ENCODE data around the gene ANKRD28.

Gene ANKRD28

DNA sequence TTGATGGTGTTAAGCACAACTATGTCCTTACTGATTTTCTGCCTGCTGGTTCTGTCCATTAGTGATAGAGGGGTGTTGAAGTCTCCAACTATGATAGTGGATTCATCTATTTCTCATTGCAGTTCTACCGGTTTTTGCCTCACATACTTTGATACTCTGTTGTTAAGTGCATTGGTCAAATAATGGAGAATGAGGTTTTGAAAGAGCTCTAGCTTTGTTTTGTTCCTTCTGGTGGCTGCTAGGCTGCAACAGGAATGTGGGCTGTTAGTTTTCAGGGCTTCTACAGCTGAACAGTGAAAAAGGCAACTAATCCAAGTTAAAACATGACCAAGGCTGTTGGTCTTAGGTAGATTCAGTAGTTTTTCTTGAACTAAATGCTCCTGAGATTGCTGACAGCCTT, 133.6 kb downstream of the ANKRD28 start:
- H3K27ac ChIP-seq, result no peak overlapping the region
- TF ChIP-seq, protein P1, sequence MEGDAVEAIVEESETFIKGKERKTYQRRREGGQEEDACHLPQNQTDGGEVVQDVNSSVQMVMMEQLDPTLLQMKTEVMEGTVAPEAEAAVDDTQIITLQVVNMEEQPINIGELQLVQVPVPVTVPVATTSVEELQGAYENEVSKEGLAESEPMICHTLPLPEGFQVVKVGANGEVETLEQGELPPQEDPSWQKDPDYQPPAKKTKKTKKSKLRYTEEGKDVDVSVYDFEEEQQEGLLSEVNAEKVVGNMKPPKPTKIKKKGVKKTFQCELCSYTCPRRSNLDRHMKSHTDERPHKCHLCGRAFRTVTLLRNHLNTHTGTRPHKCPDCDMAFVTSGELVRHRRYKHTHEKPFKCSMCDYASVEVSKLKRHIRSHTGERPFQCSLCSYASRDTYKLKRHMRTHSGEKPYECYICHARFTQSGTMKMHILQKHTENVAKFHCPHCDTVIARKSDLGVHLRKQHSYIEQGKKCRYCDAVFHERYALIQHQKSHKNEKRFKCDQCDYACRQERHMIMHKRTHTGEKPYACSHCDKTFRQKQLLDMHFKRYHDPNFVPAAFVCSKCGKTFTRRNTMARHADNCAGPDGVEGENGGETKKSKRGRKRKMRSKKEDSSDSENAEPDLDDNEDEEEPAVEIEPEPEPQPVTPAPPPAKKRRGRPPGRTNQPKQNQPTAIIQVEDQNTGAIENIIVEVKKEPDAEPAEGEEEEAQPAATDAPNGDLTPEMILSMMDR (conservative IDR thresholded peaks at IDR 0.05), result no peak

DNA sequence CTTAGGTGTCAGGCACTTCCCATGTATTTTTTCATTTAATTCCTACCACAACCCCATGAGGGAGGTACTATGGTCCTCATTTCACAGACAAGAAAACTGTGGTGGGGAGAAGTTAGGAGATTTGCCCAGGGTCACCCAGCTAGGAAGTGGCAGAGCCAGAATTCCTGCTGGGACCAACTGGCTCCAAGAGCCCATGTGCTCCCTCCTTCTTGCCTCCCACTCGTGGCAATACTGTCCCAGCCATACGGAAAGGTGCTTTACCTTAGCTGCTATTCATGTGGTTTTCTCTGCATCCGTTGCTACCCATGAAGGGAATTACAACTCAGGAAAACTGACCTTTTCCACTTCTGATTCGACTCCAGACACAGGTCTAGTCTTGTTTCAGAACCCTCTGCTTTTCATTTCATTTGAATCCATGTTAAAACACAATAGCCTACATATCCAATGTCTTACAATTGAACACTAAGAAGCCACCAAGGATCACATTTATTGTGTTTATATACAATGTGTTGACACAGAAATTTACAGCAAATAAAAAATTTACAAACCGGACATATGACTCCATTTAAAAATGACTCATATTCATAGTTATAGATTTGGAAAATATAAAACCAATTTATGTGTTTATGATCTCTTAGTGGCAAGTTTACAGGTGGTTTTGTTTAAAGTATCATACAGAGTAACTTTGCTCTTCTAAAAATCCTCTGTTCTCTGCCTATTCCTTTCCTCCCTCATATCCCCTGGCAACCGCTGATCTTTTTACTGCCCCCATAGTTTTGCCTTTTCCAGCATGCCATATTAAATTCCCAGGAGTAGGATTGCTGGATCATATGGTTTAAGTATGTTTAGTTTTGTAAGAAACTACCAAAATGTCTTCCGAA, 137.5 kb downstream of the ANKRD28 start:
- H3K27ac ChIP-seq, result peak overlapping the region; percentile 5; the same call in 1 of the 2 replicates
- TF ChIP-seq, protein P1 (conservative IDR thresholded peaks at IDR 0.05), result no peak

DNA sequence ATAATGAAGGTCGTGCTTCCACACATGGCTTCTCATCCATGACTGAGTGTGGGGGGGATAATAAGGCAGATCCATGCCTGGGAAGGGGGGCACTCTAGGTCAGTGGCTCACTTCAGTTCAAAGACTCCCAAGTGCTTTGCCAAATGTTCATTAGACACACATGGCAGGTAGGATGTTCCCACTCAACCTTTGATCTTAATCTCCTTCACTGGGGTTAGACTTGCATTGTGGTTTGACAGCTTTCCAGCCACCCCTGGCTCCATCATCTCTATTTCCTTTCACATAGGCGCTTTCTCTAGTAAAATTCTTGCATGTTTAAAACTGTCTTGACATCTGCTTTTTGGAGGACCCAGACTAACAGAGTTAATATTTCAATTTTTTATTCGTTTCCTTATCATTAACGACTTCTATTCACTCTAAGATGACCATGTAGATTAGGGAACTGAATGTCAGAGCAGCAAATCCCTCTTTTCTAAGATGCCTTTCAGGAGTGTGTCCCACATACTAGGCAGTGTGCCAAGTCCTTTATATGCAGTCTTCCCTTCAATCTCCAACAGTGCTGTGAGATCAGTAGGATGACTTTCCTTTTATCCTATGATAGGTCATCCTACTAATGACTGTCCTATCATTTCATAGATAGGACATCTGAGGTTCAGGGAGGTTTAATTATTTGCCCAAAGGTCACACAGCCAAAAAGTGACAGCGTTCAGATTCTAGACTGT, 138.4 kb downstream of the ANKRD28 start:
- TF ChIP-seq, protein P1 (conservative IDR thresholded peaks at IDR 0.05), result no peak
- no peak overlapping the region for H3K27ac ChIP-seq

DNA sequence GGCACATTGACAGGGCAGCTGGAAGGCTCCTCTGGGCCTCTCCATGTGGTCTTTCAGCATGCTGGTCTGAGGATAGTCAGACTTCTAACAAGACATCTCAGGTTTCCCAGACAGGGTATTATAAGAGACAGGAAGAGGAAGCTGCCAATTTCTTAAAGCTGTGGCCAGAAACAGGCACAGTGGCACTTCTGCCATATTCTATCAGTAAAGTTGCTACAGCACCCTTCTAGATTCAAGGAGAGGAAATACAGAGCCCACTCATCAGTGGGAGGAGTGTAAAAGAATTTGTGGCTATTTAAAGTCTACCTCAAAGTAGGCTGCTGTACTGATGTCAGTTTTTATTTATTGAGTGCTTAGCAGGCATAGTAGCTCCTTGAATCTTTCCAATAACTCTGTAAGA, 140.8 kb downstream of the ANKRD28 start:
- no peak overlapping the region for H3K27ac ChIP-seq
- TF ChIP-seq, protein P1 (conservative IDR thresholded peaks at IDR 0.05), result no peak

DNA sequence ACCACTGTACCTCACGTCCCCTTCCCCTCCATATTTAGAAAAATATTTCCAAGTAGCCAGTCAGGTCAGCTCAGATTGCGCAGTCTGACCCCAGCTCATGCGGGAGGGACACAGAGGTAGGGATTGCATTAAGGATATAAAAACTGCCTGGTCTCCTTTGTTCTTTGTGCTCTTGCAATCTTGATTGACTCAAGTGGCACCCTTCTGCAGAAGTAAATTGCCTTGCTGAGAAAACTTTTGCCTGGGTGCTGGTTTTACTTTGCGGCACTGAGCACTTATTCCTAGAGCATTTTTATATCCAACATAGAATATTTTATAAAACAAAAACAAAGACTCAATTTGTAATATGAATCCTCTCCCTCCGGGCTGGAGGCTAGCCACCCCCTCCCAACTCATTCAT, 141.4 kb downstream of the ANKRD28 start:
- TF ChIP-seq, protein P1 (conservative IDR thresholded peaks at IDR 0.05), result no peak
- H3K27ac ChIP-seq, result no peak overlapping the region

DNA sequence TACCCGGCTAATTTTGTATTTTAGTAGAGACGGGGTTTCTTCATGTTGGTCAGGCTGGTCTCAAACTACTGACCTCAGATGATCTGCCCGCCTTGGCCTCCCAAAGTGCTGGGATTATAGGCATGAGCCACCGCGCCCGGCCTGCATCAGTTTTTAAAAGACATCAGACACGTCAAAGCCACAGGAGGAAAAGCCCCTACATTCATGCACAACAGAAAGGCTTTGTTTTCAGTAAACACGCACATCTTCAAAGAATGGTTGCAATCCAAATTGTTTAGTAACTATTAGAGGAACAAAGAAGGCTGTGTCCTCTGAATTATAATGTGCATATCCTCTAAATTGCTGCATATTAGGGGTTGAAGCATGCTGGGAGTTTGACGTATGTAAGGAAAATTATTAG, 142.9 kb downstream of the ANKRD28 start:
- H3K27ac ChIP-seq, result no peak overlapping the region
- TF ChIP-seq, protein P1 (conservative IDR thresholded peaks at IDR 0.05), result no peak

DNA sequence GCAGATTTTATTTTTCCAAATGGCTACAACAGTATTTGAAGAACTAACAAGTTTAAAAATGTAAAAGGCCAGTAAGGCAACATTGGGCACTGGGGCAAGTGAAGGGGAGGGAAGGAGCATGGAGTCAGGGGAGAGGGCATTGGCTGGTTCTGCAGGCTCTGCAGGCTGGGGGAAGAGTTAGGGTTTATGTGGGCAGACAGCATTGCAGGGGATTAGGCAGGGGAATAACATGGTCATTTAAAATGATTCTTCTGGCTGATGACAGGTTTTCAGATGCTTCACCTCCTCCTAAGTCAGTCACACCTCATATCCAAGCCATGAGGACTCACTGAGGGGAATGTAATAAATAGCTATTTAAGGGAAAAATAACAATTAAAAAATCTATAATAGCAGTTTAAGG, 143.7 kb downstream of the ANKRD28 start:
- TF ChIP-seq, protein P1 (conservative IDR thresholded peaks at IDR 0.05), result no peak

More for the DNA sequence above, 143.7 kb downstream of the ANKRD28 start:
- H3K27ac ChIP-seq, result no peak overlapping the region

Measured in VCaP (cell line).